Cardiac muscle cell (in vitro differentiated cells and primary cell): ENCODE results near the gene CASTOR2. TPM values are rescaled to one million over a fixed set of nuclear protein-coding genes. Genes with fewer than 3 reads are reported as not detected.

Experiments used
- DNase-seq, 2 donors: peaks; one replicate each; pipeline versions ENCODE4 v3.0.0 to v3.0.0-alpha.2; 2010 to 2017; ENCODE audit warnings: low read depth in 1 of 2, low spot score in 1 of 2
- H3K27ac ChIP-seq: fragments of 200-600 bp; sonication (generic); 2 replicates; pipeline ENCODE4 v1.5.1; 2016
- H3K27me3 ChIP-seq: fragments of 200-600 bp; sonication (generic); 2 replicates; pipeline ENCODE4 v1.6.0; 2016; ENCODE audit warnings: control low read depth
- H3K36me3 ChIP-seq: fragments of 200-600 bp; sonication (generic); 2 replicates; pipeline ENCODE4 v1.5.1; 2016; ENCODE audit warnings: control low read depth
- H3K4me1 ChIP-seq: fragments of 200-600 bp; sonication (generic); 2 replicates; pipeline ENCODE4 v1.8.1; 2017; ENCODE audit warnings: low read depth, mild to moderate bottlenecking, mixed run types
- H3K4me3 ChIP-seq: fragments of 200-600 bp; sonication (generic); 2 replicates; pipeline ENCODE4 v1.5.1; 2016; ENCODE audit warnings: mild to moderate bottlenecking
- H3K9me3 ChIP-seq: fragments of 200-600 bp; sonication (generic); 2 replicates; pipeline ENCODE4 v1.5.1; 2017; ENCODE audit warnings: low read depth, mild to moderate bottlenecking, control low read depth
- polyA plus RNA-seq: library from polyadenylated mRNA; unstranded; fragments of >200 nt; fragmentation: Nextera tagmentation; extraction: Ambion mirVana; gene quantifications from 2 replicates; pipeline ENCODE4 v1.2.1, GENCODE V29; 2016
- total RNA-seq: library from RNA; depleted of rRNA; stranded (reverse); fragments of >200 nt; gene quantifications from 2 replicates; pipeline ENCODE4 v1.2.3, GENCODE V29; 2016
- TF ChIP-seq, protein P1 (sequence below): IDR thresholded peaks from 2 replicates; pipeline ENCODE4 v1.5.1; 2012; ENCODE audit warnings: low read depth, mild to moderate bottlenecking, low read length

CASTOR2 gene
- total and polyA plus RNA-seq, 2 experiments from 2014 or later, result 16.3 to 31.8 TPM

DNA sequence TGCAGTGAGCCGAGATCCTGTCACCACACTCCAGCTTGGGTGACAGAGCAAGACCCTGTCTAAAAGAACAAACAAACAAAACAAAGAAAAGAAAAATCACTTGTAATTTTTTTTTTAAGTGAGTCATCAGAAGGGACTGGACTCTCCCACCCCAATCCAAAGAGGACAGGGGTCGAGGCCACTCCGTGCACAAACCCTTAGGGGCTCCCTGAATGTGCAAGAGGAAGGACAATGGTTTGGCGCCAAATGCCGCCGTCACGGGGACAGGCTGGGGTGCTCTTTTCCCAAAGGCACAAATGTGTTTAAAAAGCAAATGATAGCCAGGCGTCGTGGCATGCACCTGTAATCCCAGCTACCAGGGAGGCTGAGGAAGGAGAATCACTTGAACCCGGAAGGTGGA is 85.3 kb downstream of the CASTOR2 start:
- Histone ChIP-seq H3K27me3 (no peaks in the 10 kb centered on the region), H3K27ac (no peak overlapping the region), H3K4me1 (no peaks in the 10 kb centered on the region), H3K36me3 (peaks cover 20% of the 10 kb centered on the region), H3K9me3 (no peaks in the 10 kb centered on the region), H3K4me3 (no peak overlapping the region)
- DNase-seq, result no peak
- TF ChIP-seq, protein P1, sequence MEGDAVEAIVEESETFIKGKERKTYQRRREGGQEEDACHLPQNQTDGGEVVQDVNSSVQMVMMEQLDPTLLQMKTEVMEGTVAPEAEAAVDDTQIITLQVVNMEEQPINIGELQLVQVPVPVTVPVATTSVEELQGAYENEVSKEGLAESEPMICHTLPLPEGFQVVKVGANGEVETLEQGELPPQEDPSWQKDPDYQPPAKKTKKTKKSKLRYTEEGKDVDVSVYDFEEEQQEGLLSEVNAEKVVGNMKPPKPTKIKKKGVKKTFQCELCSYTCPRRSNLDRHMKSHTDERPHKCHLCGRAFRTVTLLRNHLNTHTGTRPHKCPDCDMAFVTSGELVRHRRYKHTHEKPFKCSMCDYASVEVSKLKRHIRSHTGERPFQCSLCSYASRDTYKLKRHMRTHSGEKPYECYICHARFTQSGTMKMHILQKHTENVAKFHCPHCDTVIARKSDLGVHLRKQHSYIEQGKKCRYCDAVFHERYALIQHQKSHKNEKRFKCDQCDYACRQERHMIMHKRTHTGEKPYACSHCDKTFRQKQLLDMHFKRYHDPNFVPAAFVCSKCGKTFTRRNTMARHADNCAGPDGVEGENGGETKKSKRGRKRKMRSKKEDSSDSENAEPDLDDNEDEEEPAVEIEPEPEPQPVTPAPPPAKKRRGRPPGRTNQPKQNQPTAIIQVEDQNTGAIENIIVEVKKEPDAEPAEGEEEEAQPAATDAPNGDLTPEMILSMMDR, result no peak

DNA sequence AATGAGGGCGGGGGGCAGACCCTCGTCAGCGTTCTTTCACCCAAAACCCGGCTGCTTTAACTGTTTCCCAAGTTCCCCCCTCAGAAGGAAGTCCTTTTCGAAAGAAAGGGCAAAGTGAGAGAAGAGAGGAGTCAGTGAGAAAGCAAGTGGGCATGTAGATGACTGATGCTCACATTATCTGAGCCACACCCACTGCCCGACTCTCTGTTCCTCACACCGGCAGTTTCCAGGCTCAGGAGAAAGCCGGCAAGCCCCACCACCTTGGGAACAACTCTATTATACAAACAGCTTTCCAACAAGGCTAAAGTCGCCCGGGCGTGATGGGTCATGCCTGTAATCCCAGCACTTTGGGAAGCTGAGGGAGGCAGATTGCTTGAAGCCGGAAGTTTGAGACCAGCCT is 86.0 kb downstream of the CASTOR2 start:
- peaks cover 23% of the 10 kb centered on the region for H3K36me3 ChIP-seq
- TF ChIP-seq, protein P1, result no peak

DNA sequence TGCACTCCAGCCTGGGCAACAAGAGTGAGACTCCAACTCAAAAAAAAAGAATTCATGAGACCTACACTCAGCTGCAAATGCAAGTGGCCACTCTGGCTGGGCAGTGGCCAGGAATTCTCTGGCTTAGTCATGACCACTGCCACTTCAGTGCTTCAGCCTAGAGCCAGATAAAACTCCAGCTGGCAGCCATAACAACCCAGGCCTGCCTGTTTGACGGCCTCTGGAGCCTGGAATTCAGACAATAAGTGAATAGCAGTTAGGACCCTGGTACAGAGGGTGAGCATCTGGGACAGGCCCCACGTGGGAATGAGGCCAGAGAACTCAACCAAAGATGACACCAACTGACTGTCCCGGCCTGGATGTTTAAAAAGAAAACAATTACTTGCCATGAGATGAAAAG is 90.2 kb downstream of the CASTOR2 start:
- Histone ChIP-seq H3K36me3 (peaks cover 37% of the 10 kb centered on the region), H3K9me3 (no peaks in the 10 kb centered on the region), H3K4me1 (no peaks in the 10 kb centered on the region), H3K27ac (no peak overlapping the region), H3K4me3 (no peak overlapping the region), H3K27me3 (no peaks in the 10 kb centered on the region)
- TF ChIP-seq, protein P1, result no peak
- DNase-seq, result peak in 1 of 2 donors; percentile 95

More for the DNA sequence above, 86.0 kb downstream of the CASTOR2 start:
- no peaks in the 10 kb centered on the region for H3K4me1 ChIP-seq
- no peaks in the 10 kb centered on the region for H3K27me3 ChIP-seq
- H3K4me3 ChIP-seq, result no peak overlapping the region
- H3K27ac ChIP-seq, result no peak overlapping the region
- H3K9me3 ChIP-seq, result no peaks in the 10 kb centered on the region
- DNase-seq, result no peak

DNA sequence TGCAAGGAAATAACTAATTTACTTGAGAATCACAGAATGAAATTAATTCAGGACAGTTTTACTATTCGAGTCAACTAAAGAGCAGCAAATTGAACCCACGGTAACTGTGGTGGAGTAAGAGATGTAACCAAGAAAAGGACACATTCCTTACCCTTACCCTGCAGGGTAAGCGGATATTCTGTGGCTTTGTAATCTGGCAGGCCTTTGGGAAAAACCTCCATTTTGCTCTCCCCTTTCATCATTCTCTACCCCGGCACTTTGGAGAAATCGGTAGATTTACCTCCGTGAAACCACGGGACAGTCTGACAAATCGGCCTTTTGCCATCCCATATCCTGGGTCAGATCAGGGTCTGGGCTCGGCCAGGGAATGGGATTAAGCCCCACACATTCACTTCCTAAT is 90.7 kb downstream of the CASTOR2 start:
- TF ChIP-seq, protein P1, result no peak
- Histone ChIP-seq H3K27me3 (no peaks in the 10 kb centered on the region), H3K4me1 (no peaks in the 10 kb centered on the region), H3K27ac (peak overlapping the region; percentile 14), H3K4me3 (no peak overlapping the region), H3K9me3 (no peaks in the 10 kb centered on the region), H3K36me3 (peaks cover 38% of the 10 kb centered on the region)
- peak in 1 of 2 donors; percentile 41 for DNase-seq

DNA sequence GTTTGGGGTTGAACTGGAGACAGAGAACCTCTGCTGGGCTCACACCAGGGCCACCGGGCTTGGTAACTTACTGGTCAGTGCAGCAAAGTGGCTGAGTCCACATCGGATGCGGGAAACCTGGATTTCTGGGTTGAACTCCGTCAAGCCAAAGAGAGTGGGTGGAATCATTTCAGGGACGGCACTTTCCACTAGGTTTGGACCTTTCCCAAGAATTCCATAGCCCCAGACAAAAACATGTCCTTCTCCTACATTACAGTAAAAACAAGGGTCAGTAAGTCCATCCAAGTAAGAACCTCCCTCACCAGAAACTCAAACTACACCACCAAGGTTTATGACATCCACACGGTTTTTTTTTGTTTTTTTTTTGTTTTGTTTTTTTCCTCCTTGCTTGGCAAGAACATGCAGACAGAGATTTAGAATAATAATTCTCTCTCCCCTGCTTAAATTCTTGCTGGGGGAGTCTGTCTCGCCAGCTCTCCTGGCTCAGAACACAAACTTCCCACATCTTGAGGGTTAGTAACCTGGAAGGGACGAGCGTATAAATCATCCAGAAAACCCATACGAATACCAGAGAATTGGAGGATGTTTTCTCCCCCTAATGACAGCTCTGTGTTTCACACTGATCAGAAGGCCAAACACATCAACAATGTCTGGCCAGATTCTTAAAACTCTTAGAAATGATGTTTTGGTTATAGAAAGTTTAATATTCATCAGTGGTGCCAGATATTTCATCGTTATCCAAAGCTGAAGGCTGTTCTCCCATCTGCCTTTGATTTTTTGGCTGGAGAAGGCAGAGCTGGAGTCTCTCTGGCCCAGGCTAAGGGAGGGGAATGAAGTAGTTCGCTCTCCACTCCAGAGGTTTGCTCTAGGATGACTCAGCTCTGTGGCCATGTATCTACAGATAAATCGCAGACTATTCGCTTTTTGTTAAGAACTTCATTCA is 91.6 kb downstream of the CASTOR2 start:
- Histone ChIP-seq H3K9me3 (no peaks in the 10 kb centered on the region), H3K4me3 (no peak overlapping the region), H3K4me1 (no peaks in the 10 kb centered on the region), H3K36me3 (peaks cover 41% of the 10 kb centered on the region), H3K27me3 (no peaks in the 10 kb centered on the region), H3K27ac (no peak overlapping the region)
- TF ChIP-seq, protein P1, result no peak
- DNase-seq, result peak in 1 of 2 donors; percentile 86
